Measurements from ENCODE around the gene OR2T12.
A peak's percentile ranks its signal among the peaks of the same experiment; 100 is the strongest.
"Not testable (repeated sequence)": the region's sequence is repeated elsewhere in the genome, so short reads cannot be mapped to it uniquely, and the experiment has no call there.

The OR2T12 gene, protein sequence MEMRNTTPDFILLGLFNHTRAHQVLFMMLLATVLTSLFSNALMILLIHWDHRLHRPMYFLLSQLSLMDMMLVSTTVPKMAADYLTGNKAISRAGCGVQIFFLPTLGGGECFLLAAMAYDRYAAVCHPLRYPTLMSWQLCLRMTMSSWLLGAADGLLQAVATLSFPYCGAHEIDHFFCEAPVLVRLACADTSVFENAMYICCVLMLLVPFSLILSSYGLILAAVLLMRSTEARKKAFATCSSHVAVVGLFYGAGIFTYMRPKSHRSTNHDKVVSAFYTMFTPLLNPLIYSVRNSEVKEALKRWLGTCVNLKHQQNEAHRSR

DNA sequence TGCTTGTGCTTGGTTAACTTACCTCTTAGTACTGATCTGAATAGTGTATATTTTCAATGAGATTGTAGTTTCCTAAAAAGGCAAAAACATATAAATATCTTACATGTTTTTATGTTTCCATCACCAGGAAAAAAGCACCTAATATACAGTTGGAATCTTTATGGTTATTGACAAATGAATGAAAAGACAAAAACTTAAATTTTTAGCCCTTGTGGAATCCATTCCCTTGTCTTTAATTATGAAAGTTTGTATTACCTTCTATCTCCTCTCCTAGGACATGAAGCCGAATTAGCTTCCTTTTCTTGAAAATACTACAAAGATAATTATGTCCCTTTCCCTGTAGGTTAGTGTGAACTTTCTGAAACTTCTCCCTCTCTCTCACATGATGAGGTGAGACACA is at the start of gene OR2T12:
TSS of gene OR2T12 (minus strand) at position 101 of the 400 bp plus-strand sequence. CDS start 7,846 bp downstream, outside the sequence.
- no peak for DNase-seq

DNA sequence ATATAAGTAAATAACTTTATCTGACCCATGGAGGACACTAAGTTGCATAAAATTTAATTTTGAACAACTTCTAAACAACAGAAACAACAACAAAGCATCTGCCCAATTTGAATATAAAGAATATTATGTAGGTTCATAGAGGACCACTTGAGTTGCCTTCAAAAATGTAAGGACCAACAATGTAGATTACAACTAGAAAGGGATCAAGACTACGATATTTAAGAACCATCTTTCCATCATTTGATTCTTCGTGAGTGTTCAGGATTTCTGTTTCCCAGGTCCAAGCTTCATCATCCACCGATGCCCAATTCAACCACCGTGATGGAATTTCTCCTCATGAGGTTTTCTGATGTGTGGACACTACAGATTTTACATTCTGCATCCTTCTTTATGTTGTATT is 45.3 kb upstream of the OR2T12 start, which contains the start of gene OR14C36:
TSS of gene OR14C36 (plus strand) at position 301 of the 400 bp plus-strand sequence. CDS start at position 301, 0 bp downstream.
- no peak for DNase-seq

DNA sequence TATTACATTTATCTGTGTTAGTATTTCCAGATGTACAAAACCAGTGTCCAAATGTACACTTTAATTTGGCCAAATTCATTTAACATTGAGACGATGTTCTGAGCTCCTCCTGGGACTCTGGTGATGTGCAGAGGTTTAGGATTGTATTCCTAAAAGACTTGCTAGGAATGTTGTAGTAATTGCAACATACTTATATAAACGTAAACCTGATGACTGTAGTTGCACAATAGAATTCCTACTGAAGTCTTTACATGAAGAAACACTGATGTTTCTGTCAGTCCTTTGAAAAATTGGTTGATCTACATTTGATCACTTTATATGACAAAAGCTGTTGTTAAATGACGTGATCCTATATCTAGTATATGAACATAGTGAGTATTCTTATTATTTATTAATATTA is 40.2 kb upstream of the OR2T12 start:
- DNase-seq = no peak

DNA sequence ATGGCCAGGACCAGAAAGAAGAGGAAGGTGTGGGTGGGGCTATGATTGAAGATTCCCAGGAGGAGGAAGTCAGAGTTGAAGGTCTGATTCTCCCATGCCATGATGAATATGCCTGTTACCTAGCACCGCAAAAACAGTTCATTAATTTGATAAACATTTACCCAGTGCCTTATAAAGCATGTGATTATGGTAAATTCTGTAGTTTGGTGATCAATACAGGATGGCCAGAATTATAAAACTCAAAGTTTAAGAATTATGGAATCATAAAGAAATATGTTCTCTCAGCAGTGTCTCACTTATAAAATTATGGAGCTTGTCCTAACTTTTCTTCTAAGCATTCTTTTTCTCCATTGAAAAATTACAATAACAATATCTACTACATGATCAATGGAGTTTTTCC is 21.2 kb upstream of the OR2T12 start, which contains the start of gene OR2M7:
TSS of gene OR2M7 (minus strand) at position 101 of the 400 bp plus-strand sequence. CDS start at position 101, 0 bp downstream.
- no peak for DNase-seq

DNA sequence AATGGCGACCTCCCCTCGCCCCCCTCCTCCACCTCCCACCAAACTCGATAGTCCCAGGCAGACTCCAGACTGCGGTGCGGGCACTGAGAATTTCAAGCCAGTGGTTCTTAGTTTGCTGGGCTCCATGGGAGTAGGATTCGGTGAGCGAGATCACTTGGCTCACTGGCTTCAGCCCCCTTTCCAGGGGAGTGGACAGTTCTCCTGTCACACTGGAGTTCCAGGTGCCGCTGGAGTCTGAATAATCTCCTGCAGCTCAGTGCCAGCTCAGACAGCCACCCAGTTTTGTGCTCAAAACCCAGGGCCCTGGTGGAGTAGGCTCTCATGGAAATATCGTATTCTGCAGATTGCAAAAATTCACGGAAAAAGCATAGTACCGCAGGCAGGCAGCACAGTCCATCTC is 13.6 kb upstream of the OR2T12 start:
- DNase-seq = no peak

DNA sequence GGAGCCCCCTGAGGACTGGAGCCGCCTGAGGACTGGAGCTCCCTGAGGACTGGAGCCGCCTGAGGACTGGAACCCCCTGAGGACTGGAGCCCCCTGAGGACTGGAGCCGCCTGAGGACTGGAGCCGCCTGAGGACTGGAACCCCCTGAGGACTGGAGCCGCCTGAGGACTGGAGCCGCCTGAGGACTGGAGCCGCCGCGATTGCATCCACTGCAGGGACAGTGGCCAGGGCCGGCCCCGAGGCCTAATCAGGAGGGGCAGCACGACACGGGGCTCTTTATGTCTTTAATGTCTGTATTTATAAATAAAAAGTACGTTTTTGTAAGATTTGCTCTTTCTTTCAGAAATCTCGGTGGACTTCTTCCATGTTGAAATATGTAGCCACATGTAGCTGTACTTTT is 3.5 kb upstream of the OR2T12 start:
- DNase-seq = not testable (repeated sequence)

DNA sequence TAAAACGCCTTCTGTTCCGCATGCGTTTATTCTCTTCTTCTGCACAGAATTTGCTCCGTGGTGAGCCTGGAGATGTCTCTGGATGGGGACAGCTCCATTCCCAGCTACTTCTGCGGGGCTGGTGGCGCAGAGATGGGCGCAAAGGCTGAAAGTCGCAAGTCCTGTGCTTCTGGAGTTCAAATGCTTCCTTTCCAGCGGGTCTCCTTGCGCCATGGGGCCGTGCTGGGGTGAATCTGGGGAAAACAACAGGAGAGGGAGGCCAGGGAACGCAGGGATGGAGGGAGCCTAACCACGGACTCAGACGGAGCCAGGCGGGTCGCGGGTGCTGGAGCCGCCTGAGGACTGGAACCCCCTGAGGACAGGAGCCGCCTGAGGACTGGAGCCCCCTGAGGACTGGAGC is 2.9 kb upstream of the OR2T12 start:
- DNase-seq = no peak

DNA sequence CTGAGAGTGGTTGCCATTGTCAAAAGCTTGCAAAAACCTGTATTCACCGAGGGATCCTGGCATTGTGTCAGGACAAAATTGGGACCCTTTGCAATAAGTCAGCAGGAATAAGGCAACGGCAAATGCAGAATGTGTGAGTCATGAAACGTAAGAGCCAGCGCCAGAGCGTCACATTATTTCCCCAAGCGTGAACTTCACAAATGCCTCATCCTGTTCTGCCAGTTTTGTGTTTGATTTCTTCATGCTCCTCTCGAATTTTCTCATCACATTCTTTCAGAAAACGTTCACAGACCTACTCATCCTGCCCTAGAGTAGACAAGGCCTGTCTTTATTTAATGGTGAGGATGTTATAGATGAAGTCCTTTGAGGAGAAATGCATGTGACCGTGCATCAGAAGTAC is 2.4 kb upstream of the OR2T12 start:
- DNase-seq = not testable (repeated sequence)

DNA sequence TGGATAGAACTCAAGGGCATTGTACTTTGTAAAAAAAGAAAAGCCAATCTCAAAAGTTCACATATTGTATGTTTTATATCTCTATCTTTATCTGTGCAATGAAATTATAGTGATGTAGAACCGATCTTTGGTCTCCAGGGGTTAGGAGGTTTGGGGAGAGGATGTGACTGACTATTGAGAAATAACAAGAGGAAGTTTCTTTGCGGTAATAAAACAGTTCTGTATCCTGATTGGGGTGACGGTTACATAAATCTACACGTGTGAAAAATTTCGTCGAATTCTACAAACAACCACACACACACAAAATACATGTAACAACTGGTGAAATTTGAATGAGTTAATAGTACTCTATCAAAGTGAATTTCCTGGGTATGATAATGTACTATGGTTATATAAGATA is 14.8 kb downstream of the OR2T12 start:
- DNase-seq = no peak

DNA sequence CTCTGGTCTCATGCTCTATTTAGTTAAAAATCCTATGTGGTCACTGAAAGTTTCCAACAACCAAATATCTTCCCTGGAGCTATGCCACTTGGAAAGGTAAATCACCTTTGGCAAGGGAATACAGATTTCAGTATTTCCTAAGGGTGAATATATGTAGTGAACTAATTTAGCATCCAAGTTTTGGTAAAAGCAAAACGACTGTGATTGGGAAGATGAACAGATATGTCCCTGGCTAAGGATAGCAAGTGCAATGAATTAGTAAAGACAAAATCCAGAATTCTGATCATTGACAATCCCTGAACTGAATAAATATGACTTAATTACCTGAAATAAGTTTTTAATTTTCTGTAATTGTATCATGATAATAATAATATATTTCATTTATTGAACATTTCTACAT is 25.3 kb downstream of the OR2T12 start, which contains the start of gene OR2T33:
TSS of gene OR2T33 (minus strand) at position 101 of the 400 bp plus-strand sequence. CDS start 4,162 bp downstream, outside the sequence.
- no peak for DNase-seq

DNA sequence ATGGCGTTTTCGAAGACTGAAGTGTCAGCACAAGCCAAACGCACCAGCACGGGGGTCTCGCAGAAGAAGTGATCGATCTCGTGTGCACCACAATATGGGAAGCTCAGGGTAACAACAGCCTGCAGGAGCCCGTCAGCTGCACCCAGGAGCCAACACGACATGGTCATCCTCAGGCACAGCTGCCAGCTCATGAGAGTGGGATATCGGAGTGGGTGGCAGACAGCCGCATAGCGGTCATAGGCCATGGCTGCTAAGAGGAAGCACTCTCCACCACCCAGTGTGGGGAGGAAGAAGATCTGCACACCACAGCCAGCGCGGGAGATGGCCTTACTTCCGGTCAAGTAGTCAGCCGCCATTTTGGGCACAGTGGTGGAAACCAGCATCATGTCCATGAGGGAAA is 30.0 kb downstream of the OR2T12 start:
- DNase-seq = not testable (repeated sequence)

DNA sequence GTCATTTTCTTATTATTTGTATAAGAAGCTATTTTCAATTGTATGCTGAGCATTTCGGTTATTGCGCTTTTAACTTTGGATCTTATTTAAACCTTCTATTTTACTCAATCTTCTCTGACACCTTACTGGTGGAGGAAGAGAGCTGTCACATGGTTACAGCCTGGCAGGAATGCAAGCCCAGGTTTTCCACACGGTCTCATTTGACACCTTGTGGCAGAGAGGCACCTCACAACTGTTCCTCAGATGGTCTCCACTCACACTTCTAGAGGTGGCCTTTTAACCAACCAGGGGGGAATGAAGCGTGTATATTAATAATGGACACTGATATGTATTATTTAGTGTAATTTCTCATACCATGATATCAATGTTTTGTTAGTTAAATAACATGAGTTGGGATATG is 35.0 kb downstream of the OR2T12 start:
- DNase-seq = peak in 1 of 3 experiments; percentile 5

DNA sequence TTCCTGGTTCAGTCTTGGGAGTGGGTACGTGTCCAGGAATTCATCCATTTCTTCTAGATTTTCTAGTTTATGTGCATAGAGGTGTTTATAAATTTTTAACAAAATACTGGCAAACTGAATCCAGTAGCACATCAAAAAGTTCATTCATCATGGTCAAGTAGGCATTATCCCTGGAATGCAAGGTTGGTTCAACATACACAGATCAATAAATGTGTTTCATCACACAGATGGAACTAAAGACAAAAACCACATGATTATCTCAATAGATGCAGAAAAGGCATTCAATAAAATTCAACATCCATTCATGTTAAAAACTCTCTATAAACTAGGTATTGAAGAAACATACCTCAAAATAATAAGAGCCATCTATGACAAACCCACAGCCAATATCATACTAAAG is 43.9 kb downstream of the OR2T12 start:
- DNase-seq = not testable (repeated sequence)

DNA sequence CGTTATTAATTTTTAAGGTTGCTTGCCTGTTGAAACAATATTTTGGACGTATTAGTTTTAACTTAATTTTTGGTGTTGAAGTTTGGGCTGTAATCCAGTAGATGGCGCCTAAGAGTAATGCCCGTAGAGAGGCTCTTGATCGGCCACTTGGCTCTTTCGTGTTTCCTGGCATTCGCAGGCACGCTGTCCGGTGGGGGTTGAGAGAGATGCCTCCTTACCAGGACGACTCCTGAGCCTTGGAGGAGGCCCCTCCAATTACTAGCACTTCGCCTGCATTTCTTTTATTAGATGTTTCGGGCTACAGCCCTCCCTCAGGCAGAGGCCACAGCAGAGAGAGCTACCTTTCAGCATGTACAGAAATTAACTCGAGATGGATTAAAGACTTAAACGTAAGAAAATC is 60.0 kb downstream of the OR2T12 start:
- DNase-seq = peak in 2 of 3 experiments; percentile 13 to 61

Measured in NCI-H1417 (cell line).